Sigmoid colon (tissue), 7 donors: ENCODE results near the gene PGAM2. TPM values are rescaled to one million over a fixed set of nuclear protein-coding genes. Genes with fewer than 3 reads are reported as not detected.
A peak's percentile ranks its signal among the peaks of the same experiment; 100 is the strongest.
"Not testable (repeated sequence)": the region's sequence is repeated elsewhere in the genome, so short reads cannot be mapped to it uniquely, and the experiment has no call there.

Experiments
- DNase-seq: peaks from one replicate; pipeline ENCODE4 v3.0.0-alpha.2; 2019
- H3K27ac ChIP-seq, 4 donors: fragments of 200-600 bp; sonication (generic); one replicate each; pipeline ENCODE4 v1.5.1; 2016 to 2019; ENCODE audit warnings: mild to moderate bottlenecking in 1 of 4
- H3K27me3 ChIP-seq, 3 donors: fragments of 200-600 bp; sonication (generic); one replicate each; pipeline ENCODE4 v1.5.1; 2019; ENCODE audit warnings: mild to moderate bottlenecking in 1 of 3
- H3K36me3 ChIP-seq, 4 donors: fragments of 200-600 bp; sonication (generic); one replicate each; pipeline ENCODE4 v1.5.1; 2016 to 2019
- H3K4me1 ChIP-seq, 4 donors: fragments of 200-600 bp; sonication (generic); one replicate each; pipeline ENCODE4 v1.5.1; 2017 to 2019
- H3K4me3 ChIP-seq, 4 donors: fragments of 200-600 bp; sonication (generic); one replicate each; pipeline ENCODE4 v1.5.1; 2017 to 2019; ENCODE audit warnings: mild to moderate bottlenecking in 2 of 4, moderate library complexity in 1 of 4
- H3K9me3 ChIP-seq, 4 donors: fragments of 200-600 bp in 3 of 4; sonication (generic) in 3 of 4; one replicate each; pipeline versions ENCODE4 v1.5.1 to v1.6.1; 2013 to 2019
- EP300 ChIP-seq, 4 donors: sonication (generic); formaldehyde crosslinking; IDR thresholded peaks; one replicate each; pipeline ENCODE4 v1.6.1; 2017; ENCODE audit warnings: antibody characterized with exemption in 4 of 4
- POLR2A ChIP-seq, 2 donors: fragments of 450-650 bp; IDR thresholded peaks; one replicate each; pipeline ENCODE4 v1.6.1; 2016; ENCODE audit warnings: antibody characterized with exemption in 2 of 2, mild to moderate bottlenecking in 2 of 2, moderate library complexity in 2 of 2
- POLR2AphosphoS5 ChIP-seq, 4 donors: sonication (generic); formaldehyde crosslinking; IDR thresholded peaks; one replicate each; pipeline ENCODE4 v1.6.1; 2017; ENCODE audit warnings: antibody characterized with exemption in 4 of 4
- WGBS, 2 donors: extraction: QIAGEN DNeasy Blood & Tissue Kit; methylation state at CpG; one replicate each; pipeline ENCODE4 v1.1.7; 2013; 5-methylcytosine and 5-hydroxymethylcytosine counted together
- intact Hi-C: fragments of 100-400 bp; cut with DNase I; formaldehyde crosslinking; loops from one replicate; pipeline ENCODE4 v1.15.1; 2023
- polyA plus RNA-seq, 3 donors: library from polyadenylated mRNA; stranded (reverse); fragments of 200-250 nt; gene quantifications; one replicate each; pipeline ENCODE4 v1.2.3, GENCODE V29; 2013
- total RNA-seq, 4 donors: library from RNA; depleted of rRNA; stranded (reverse); fragments of >200 nt; gene quantifications; one replicate each; pipeline ENCODE4 v1.1.0, GENCODE V29; 2016
- TF ChIP-seq, protein P1 (sequence below), 4 experiments: fragments of 450-650 bp in 3 of 4; fragments of 200-600 bp in 1 of 4; IDR thresholded peaks; one replicate each; pipeline ENCODE4 v1.5.1; 2016 to 2019; ENCODE audit warnings: antibody characterized with exemption in 4 of 4, mild to moderate bottlenecking in 3 of 4, moderate library complexity in 2 of 4
- donor health status: healthy with polysubstance abuse.
- donor health status: Bipolar disorder and iron deficiency.
- donor health status: healthy.

Gene PGAM2
- total and polyA plus RNA-seq, 7 donors = 0.71 to 3.0 (median 1.3) TPM; not detected in 1

DNA sequence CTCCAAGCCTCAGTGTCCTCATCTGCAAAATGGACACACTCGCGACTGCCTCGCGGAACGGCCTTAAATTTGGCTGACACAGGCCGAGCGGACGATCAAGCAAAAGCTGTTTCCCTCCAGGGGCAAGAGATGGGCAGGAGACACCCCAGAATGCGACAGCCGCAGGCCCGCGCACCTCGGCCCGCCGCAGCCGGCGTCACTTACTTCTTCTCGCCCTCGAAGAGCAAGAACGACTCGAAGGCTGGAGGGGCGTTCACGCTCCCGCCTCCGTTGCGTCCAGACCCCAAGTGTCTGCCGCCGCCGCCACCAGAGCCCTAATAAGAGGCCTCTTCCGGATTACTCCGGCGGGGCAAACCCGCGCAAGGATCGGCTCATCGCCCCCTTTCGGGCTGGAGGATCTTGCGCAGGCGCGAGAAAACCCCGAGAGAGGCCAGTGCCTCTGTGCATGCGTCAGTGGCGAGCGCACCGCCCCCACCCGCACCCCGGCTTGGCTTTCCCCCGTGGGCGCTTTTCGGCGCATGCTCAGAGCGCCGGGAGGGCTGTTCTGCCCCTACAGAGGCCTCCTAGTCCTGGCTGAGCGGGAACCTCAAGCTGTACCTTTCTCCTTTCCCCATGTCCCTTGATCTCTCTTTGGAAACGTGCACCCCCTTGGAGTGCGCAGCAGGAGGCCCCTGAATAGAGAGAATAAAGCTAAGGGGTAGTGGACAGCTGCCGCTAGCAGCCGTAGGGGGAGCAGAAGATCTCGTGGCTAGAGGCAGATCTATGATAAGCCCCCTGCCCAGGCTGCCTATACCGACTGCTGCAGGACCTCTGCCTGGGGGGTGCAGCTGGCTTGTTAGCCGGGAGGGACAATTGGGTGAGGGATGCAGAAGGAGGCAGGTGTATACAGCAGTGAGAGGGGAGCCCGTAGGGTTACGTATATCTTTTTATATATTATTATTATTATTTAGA is 46.2 kb downstream of the PGAM2 start:
- Histone ChIP-seq H3K27ac (peak overlapping the region; percentile 77 to 83 (median 82)), H3K4me3 (peak overlapping the region; percentile 68 to 81 (median 74)), H3K36me3 (peaks cover 0 to 16% (median under 1%) of the 10 kb centered on the region in 4 donors), H3K4me1 (peaks cover 0 to 15% (median 7%) of the 10 kb centered on the region in 4 donors)
- intact Hi-C loops = loop anchor here (2.0 kb wide), 1 partner anchor 26 kb away; the partner anchor contains the start of gene DBNL
- TF ChIP-seq EP300 (IDR thresholded peaks at IDR 0.05) (peak in 1 of 4 donors; percentile 23), POLR2AphosphoS5 (IDR thresholded peaks at IDR 0.05) (peak; percentile 17 to 81 (median 75)), POLR2A (IDR thresholded peaks at IDR 0.05) (peak in 1 of 2 donors; percentile 31)
- TF ChIP-seq, protein P1, sequence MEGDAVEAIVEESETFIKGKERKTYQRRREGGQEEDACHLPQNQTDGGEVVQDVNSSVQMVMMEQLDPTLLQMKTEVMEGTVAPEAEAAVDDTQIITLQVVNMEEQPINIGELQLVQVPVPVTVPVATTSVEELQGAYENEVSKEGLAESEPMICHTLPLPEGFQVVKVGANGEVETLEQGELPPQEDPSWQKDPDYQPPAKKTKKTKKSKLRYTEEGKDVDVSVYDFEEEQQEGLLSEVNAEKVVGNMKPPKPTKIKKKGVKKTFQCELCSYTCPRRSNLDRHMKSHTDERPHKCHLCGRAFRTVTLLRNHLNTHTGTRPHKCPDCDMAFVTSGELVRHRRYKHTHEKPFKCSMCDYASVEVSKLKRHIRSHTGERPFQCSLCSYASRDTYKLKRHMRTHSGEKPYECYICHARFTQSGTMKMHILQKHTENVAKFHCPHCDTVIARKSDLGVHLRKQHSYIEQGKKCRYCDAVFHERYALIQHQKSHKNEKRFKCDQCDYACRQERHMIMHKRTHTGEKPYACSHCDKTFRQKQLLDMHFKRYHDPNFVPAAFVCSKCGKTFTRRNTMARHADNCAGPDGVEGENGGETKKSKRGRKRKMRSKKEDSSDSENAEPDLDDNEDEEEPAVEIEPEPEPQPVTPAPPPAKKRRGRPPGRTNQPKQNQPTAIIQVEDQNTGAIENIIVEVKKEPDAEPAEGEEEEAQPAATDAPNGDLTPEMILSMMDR (IDR thresholded peaks at IDR 0.05) = peak in 3 of 4 experiments; percentile 33 to 57 (median 40)
- H3K27me3 ChIP-seq, H3K9me3 ChIP-seq: not testable (repeated sequence)
- 2 to 3% methylated on average over 62 to 63 of the region's 63 CpGs for WGBS, 2 donors
- peak; percentile 99 for DNase-seq

DNA sequence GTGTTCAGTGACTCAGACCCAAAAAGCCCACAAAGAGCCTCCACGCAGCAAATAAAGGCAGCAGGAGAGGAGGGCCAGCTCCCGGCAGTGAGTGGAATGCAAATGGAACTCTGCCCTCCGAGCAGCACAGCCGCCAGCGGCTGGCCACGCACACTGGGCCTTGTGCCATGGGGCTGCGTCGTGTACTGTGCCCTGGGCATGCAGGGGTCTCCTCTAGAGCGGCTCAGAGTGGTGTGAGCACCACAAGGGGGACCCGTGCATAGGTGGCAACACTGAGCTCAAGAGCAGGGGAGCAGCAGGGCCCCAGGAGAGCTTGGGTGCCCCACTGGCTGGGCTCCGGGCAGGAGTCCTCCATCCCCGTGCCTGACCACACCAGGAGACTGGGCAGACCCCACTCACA is 50.3 kb downstream of the PGAM2 start:
- DNase-seq, H3K27ac ChIP-seq, H3K4me3 ChIP-seq, H3K27me3 ChIP-seq, H3K9me3 ChIP-seq, intact Hi-C loops: not testable (repeated sequence)
- H3K4me1 ChIP-seq = peaks cover 0 to 15% (median 7%) of the 10 kb centered on the region in 4 donors
- 93 to 95% methylated on average over 10 of the region's 12 CpGs for WGBS, 2 donors
- H3K36me3 ChIP-seq = peaks cover 0 to 31% (median 6%) of the 10 kb centered on the region in 4 donors

Other genes starting within 250 kb of the PGAM2 start
- 100 to 1,000 TPM; 105 to 148 (median 125) TPM for gene MRPS24, start 196.1 kb downstream of the PGAM2 start, total RNA-seq
- 100 to 1,000 TPM; 145 to 177 (median 170) TPM for gene MRPS24, start 196.1 kb downstream of the PGAM2 start, polyA plus RNA-seq
- gene URGCP, start 159.0 kb downstream of the PGAM2 start, total RNA-seq = 10 to 100 TPM; 18.4 to 32.7 (median 24.0) TPM
- 10 to 100 TPM; 18.0 to 28.8 (median 21.5) TPM for gene URGCP, start 159.0 kb downstream of the PGAM2 start, polyA plus RNA-seq
- gene UBE2D4, start 139.1 kb downstream of the PGAM2 start, total RNA-seq = 10 to 100 TPM; 24.0 to 37.1 (median 28.5) TPM
- 10 to 100 TPM in 2 of 3 donors, 1 to 10 TPM in 1; 7.5 to 14.1 (median 13.8) TPM for gene UBE2D4, start 139.1 kb downstream of the PGAM2 start, polyA plus RNA-seq
- not detected for gene SPDYE1, start 67.7 kb downstream of the PGAM2 start, total RNA-seq
- gene SPDYE1, start 67.7 kb downstream of the PGAM2 start, polyA plus RNA-seq = not detected
- gene DBNL, start 20.9 kb downstream of the PGAM2 start, total RNA-seq = 100 to 1,000 TPM in 1 of 4 donors, 10 to 100 TPM in 3; 76.7 to 124 (median 86.6) TPM
- gene DBNL, start 20.9 kb downstream of the PGAM2 start, polyA plus RNA-seq = 100 to 1,000 TPM in 2 of 3 donors, 10 to 100 TPM in 1; 91.9 to 149 (median 102) TPM
- gene POLM, start 17.0 kb upstream of the PGAM2 start, total RNA-seq = 10 to 100 TPM; 17.5 to 39.9 (median 24.8) TPM
- gene POLM, start 17.0 kb upstream of the PGAM2 start, polyA plus RNA-seq = 10 to 100 TPM in 1 of 3 donors, 1 to 10 TPM in 2; 5.5 to 23.4 (median 9.6) TPM
- 100 to 1,000 TPM in 2 of 4 donors, 10 to 100 TPM in 2; 74.6 to 182 (median 128) TPM for gene AEBP1, start 38.8 kb upstream of the PGAM2 start, total RNA-seq
- gene AEBP1, start 38.8 kb upstream of the PGAM2 start, polyA plus RNA-seq = 10 to 100 TPM in 2 of 3 donors, 1 to 10 TPM in 1; 2.5 to 37.7 (median 12.0) TPM
- 10 to 100 TPM; 20.3 to 40.5 (median 29.5) TPM for gene POLD2, start 58.0 kb upstream of the PGAM2 start, total RNA-seq
- gene POLD2, start 58.0 kb upstream of the PGAM2 start, polyA plus RNA-seq = 10 to 100 TPM; 31.9 to 91.2 (median 39.0) TPM
- not detected for gene MYL7, start 75.8 kb upstream of the PGAM2 start, total RNA-seq
- 1 to 10 TPM in 1 of 3 donors, under 1 TPM in 1, not detected in 1; 0.39 to 7.2 TPM for gene MYL7, start 75.8 kb upstream of the PGAM2 start, polyA plus RNA-seq
- 1 to 10 TPM in 2 of 4 donors, under 1 TPM in 1, not detected in 1; 0.27 to 1.8 (median 1.4) TPM for gene GCK, start 123.9 kb upstream of the PGAM2 start, total RNA-seq
- gene GCK, start 123.9 kb upstream of the PGAM2 start, polyA plus RNA-seq = under 1 TPM in 2 of 3 donors, not detected in 1; 0.32 to 0.60 TPM
- gene YKT6, start 135.4 kb upstream of the PGAM2 start, total RNA-seq = 10 to 100 TPM; 39.2 to 50.1 (median 44.5) TPM
- gene YKT6, start 135.4 kb upstream of the PGAM2 start, polyA plus RNA-seq = 10 to 100 TPM; 63.1 to 95.5 (median 73.3) TPM